Tibial nerve (tissue), 4 donors: Measurements from ENCODE around the gene MERTK.

Experiments
- EP300 ChIP-seq, 2 donors: sonication (generic); formaldehyde crosslinking; IDR thresholded peaks; one replicate each; pipeline ENCODE4 v1.6.1; 2017; ENCODE audit warnings: antibody characterized with exemption in 2 of 2, mild to moderate bottlenecking in 1 of 2
- POLR2A ChIP-seq, 2 donors: fragments of 450-650 bp; IDR thresholded peaks; one replicate each; pipeline ENCODE4 v1.6.1; 2017; ENCODE audit warnings: antibody characterized with exemption in 2 of 2, mild to moderate bottlenecking in 2 of 2, moderate library complexity in 2 of 2
- TF ChIP-seq, protein P1 (sequence below), 5 experiments: fragments of 200-600 bp in 3 of 5; fragments of 450-650 bp in 2 of 5; sonication (generic) in 3 of 5; IDR thresholded peaks; one replicate each; pipeline ENCODE4 v1.5.1; 2016 to 2019; ENCODE audit warnings: antibody characterized with exemption in 5 of 5, mild to moderate bottlenecking in 3 of 5, moderate library complexity in 2 of 5

DNA sequence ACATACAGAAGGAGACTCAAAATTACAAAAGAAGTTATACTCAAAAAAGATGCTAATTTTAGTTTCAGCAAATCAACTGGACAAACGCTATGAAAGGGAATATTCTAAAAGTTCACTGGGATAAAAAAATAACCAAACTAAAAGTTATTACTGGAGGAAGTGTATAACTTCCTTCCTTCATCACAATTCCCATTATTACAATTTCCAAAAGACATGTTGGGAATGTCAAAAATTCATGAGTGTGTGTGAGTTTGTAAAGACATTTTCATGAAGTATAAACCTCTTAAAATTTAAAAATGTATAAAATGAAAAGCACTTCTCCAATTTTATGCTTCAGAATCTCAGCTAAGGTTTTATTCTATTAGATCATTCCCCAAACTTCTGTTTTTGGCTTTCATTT is 67.8 kb downstream of the MERTK start:
- TF ChIP-seq, protein P1, sequence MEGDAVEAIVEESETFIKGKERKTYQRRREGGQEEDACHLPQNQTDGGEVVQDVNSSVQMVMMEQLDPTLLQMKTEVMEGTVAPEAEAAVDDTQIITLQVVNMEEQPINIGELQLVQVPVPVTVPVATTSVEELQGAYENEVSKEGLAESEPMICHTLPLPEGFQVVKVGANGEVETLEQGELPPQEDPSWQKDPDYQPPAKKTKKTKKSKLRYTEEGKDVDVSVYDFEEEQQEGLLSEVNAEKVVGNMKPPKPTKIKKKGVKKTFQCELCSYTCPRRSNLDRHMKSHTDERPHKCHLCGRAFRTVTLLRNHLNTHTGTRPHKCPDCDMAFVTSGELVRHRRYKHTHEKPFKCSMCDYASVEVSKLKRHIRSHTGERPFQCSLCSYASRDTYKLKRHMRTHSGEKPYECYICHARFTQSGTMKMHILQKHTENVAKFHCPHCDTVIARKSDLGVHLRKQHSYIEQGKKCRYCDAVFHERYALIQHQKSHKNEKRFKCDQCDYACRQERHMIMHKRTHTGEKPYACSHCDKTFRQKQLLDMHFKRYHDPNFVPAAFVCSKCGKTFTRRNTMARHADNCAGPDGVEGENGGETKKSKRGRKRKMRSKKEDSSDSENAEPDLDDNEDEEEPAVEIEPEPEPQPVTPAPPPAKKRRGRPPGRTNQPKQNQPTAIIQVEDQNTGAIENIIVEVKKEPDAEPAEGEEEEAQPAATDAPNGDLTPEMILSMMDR (IDR thresholded peaks at IDR 0.05): no peak
- no peak for TF ChIP-seq EP300 (IDR thresholded peaks at IDR 0.05)
- no peak for TF ChIP-seq POLR2A (IDR thresholded peaks at IDR 0.05)
